ENCODE results near the gene RASL10A.

The RASL10A gene

GRCh38 chr22:29325356-29325755, 9.9 kb upstream of the RASL10A start:
- TF ChIP-seq CTCF (IDR thresholded peaks at IDR 0.05; ENCODE audit: low read length, missing control alignments) = no peak

GRCh38 chr22:29323641-29324040, 8.1 kb upstream of the RASL10A start:
- no peak overlapping the region for H3K4me3 ChIP-seq (replicated peaks; ENCODE audit: low read depth, low read length)
- TF ChIP-seq CTCF (IDR thresholded peaks at IDR 0.05; ENCODE audit: low read length, missing control alignments) = no peak
- no peak for DNase-seq (ENCODE audit: low read depth)

More at GRCh38 chr22:29325356-29325755, 9.9 kb upstream of the RASL10A start:
- H3K4me3 ChIP-seq (replicated peaks; ENCODE audit: low read depth, low read length) = no peak overlapping the region
- no peak for DNase-seq (ENCODE audit: low read depth)

- DNase-seq (ENCODE audit: low read depth) = no peak
- peak; percentile 26 for TF ChIP-seq CTCF (IDR thresholded peaks at IDR 0.05; ENCODE audit: low read length, missing control alignments)
Measured at GRCh38 chr22:29320546-29320945, 5.0 kb upstream of the RASL10A start.

GRCh38 chr22:29319072-29319471, 3.6 kb upstream of the RASL10A start:
- H3K4me3 ChIP-seq (replicated peaks; ENCODE audit: low read depth, low read length) = no peak overlapping the region
- no peak for TF ChIP-seq CTCF (IDR thresholded peaks at IDR 0.05; ENCODE audit: low read length, missing control alignments)
- DNase-seq (ENCODE audit: low read depth) = no peak

More at GRCh38 chr22:29320546-29320945, 5.0 kb upstream of the RASL10A start:
- H3K4me3 ChIP-seq (replicated peaks; ENCODE audit: low read depth, low read length) = no peak overlapping the region

GRCh38 chr22:29317827-29318454, 2.4 kb upstream of the RASL10A start:
- no peak overlapping the region for H3K4me3 ChIP-seq (replicated peaks; ENCODE audit: low read depth, low read length)
- no peak for DNase-seq (ENCODE audit: low read depth)
- no peak for TF ChIP-seq CTCF (IDR thresholded peaks at IDR 0.05; ENCODE audit: low read length, missing control alignments)

- no peak overlapping the region for H3K4me3 ChIP-seq (replicated peaks; ENCODE audit: low read depth, low read length)
- no peak for DNase-seq (ENCODE audit: low read depth)
- no peak for TF ChIP-seq CTCF (IDR thresholded peaks at IDR 0.05; ENCODE audit: low read length, missing control alignments)
Measured at GRCh38 chr22:29316141-29316828, 788 bp upstream of the RASL10A start.

All from fibroblast of pulmonary artery (primary cell).